C4-2B (cell line): Measurements from ENCODE around the gene RNPC3.
"Not testable (repeated sequence)": the region's sequence is repeated elsewhere in the genome, so short reads cannot be mapped to it uniquely, and the experiment has no call there.

Experiments
- ZFX ChIP-seq: fragments of 450-650 bp; IDR thresholded peaks from 2 replicates; pipeline ENCODE4 v1.6.1; 2017
- TF ChIP-seq, protein P1 (sequence below): fragments of 450-650 bp; conservative IDR thresholded peaks from 2 replicates; pipeline ENCODE4 v1.5.1; 2017; ENCODE audit warnings: mild to moderate bottlenecking

DNA sequence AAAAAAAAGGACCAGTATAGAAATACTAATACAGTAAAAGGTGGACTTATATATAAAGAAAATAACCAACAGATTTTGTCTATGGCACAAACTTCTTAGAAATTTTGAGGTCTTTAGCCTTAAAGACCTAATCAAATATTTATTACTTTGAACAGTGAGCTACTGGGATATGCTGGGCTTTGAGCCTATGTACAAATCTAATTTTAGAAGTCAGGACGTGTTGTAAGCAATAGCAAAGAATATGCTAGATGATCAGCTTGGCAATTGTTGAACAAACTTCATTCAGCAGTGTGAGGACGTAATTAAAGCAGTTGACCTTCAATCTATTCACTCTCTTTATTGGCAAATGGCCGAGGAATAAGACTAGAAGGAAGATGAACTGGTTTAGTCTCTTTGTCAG is 77.2 kb downstream of the RNPC3 start:
- TF ChIP-seq, protein P1, sequence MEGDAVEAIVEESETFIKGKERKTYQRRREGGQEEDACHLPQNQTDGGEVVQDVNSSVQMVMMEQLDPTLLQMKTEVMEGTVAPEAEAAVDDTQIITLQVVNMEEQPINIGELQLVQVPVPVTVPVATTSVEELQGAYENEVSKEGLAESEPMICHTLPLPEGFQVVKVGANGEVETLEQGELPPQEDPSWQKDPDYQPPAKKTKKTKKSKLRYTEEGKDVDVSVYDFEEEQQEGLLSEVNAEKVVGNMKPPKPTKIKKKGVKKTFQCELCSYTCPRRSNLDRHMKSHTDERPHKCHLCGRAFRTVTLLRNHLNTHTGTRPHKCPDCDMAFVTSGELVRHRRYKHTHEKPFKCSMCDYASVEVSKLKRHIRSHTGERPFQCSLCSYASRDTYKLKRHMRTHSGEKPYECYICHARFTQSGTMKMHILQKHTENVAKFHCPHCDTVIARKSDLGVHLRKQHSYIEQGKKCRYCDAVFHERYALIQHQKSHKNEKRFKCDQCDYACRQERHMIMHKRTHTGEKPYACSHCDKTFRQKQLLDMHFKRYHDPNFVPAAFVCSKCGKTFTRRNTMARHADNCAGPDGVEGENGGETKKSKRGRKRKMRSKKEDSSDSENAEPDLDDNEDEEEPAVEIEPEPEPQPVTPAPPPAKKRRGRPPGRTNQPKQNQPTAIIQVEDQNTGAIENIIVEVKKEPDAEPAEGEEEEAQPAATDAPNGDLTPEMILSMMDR, result not testable (repeated sequence)
- not testable (repeated sequence) for TF ChIP-seq ZFX
